ENCODE data around the gene CXCL12.

CXCL12 gene

DNA sequence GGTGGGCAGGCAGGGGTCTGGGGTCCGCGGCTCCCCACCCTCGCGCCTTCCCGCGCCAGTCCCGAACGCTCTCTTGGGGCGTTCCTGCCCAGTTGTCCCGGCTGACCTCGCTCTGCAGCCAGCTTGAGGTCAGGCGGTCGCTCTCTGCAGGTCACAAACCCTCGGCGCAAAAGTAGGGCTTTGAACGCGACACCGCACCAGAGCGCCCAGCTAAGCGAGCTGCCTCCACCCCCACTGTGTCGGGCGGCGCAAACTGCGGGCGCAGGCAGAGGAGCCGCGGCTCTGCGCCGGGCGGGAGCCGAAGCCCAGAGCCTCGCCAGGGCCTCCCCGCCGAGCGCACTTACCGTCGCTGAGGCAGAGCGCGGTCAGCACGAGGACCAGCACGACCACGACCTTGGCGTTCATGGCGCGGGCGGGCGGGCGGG is 284 bp downstream of the CXCL12 start:
- peak; percentile 55 for DNase-seq (ENCODE audit: low read depth)

DNA sequence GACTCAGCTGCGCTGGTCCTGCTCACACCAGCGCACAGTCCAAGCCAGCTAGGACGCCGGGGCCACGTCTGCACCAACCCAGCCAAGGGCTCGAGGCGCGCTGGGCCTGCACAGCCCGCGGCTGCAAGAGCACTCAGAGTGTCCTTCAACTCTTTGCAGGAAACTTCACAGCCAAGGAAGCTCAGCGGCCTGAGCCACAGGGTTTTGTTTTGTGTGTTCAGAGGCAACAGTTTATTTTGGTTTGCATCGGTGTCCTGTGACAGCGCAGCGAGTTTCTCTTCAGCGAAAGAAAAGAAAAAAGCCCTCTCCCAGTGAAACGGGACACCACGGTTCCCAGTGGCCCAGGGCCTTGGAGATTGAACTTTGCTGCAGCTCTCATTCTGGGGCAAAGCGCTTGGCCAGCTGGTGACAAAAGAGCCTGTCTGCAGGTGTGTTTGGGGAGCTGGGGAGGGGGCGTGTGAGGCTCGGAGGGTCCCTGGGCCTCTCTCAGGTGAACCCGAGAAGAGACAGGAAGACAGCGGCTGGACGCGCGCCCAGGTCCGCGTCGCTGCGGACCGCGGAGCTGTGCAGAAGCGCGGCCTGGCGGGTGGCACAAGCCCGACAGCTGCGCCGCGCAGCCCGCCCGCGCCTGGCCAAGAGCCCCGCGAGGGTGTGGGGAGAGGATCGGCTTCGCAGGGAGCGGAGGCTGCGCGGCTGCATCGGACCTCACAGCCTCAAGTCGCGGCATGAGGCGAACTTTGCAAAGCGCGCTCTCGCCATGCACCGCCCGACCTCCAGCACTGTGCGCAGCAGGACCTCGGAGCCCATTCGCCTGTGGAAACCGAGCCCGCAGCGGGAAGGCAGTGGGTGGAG is 922 bp downstream of the CXCL12 start:
- peak; percentile 59 for DNase-seq (ENCODE audit: low read depth)

DNA sequence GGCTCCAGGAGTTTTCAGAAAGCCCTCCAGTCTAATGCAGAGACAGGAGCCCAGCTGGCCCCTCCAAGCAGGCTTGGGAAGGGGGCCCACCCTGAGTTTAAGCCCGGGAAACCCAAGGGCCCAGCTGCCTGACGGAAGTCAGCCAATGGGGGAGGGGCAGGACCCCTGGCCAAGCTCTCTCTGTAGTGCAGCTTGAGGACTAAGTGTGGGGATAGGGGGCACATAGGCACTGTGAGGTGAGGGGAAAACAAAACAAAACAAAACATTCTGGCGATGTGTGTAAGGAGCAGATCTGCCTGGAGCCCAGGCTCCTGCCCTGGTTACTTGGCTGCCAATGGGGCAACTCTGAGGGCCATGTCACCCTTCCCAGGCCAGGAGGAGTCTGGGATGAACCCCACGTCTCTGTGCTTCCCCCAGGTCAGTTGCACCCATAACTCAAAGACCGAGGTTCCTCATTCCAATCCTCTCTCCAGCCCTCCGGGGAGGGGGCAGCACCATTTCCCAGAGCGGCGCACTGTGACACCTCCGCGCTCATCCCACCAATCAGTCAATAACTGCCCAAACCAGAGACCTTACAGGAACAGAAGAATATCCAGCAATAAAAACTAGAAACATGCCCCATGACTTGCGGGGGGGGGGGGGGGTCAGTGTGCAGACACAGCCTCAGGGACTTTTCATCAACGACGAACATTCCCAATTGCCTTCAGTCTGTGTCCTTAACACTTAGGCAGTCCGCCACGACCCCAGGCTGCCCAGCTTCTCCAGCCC is 1.7 kb downstream of the CXCL12 start:
- DNase-seq (ENCODE audit: low read depth): no peak

DNA sequence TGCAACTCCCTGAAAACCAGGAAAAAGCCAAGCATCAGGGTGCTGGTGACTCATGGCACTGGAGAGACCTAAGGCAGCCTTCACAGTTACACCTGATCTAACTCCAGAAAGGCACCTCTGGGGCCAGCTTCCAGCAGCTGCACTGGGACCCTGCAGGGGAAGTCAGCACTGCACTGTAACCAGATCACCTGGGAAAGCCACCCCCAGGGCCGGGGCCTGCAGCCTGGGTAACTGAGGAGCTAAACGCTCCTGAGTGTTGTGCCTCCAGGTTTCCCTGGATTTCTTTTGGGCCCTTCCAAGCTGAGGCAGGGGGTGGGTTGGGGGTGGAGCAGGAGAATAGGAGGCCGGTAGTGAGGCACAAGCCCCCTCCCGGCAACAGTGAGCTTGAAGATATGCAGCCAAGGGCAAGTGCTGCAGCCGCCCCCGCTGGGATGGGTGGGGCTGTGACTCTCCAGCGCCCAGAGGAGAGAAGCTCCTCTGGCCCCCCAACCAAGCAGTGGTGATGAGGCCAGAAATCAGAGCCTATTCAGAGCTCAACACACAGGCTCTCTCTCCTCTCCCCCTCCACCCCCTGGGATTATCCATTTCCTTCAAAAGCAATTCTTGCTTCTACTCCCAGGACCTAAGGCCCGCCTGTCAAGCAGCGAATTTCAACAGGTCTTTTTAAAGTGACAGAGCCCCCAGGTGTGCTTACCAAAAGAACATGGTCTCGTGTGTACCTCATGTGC is 2.6 kb downstream of the CXCL12 start:
- DNase-seq (ENCODE audit: low read depth): no peak

DNA sequence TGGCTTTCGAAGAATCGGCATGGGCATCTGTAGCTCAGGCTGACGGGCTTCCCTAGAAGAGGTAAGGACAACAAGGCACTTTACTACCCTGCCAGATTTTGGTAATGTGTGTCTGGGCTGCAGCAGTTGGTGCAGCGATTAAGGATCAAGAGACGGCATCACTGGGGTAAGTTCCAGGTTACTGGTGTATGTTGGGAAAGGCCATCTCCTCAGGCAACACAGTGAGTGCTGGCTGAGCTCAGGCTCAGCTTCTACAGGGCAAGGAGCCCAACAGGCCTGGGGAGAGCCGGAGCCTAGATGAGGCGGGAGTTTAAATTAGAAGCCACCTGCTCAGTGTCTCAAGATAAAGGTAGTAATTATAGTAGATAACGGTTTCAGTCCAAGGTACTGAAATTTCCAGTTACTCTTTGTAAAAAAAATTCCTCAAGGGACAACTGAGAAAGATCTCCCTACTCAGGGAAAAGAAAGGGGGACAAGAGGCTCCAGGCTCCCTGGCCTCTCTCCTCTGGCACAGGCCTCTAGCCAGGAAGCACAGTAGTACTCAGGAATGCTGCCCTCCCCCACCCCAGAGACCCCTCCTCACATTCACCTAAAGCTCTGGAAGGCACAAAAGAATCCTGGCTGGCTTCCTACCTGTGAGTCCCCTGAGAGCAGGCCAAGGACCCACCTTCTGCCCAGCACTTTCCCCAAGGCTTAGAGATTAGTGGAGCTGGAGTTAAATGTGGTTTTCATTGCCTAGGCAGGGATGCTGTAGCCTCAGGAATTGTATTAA is 3.9 kb downstream of the CXCL12 start:
- no peak for DNase-seq (ENCODE audit: low read depth)

DNA sequence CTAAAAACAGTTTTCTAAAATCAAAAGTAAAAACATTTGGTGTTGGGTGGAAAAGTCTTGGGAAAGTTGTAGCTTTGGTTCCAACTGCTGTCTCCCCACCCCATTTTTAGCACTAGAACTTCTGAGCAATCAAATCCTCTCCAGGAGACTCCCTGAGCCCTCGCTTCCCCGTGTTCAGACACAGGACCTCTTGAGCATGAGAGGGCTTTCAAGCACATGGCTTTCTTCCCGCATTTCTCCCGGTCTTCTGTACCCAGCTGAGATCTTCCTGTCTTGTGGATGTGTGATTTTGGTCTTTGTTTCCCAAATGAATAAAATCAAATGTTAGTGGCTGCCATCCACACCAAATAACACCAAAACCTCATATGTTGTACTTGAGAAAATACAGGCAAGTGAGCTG is 5.0 kb downstream of the CXCL12 start:
- DNase-seq (ENCODE audit: low read depth): no peak

DNA sequence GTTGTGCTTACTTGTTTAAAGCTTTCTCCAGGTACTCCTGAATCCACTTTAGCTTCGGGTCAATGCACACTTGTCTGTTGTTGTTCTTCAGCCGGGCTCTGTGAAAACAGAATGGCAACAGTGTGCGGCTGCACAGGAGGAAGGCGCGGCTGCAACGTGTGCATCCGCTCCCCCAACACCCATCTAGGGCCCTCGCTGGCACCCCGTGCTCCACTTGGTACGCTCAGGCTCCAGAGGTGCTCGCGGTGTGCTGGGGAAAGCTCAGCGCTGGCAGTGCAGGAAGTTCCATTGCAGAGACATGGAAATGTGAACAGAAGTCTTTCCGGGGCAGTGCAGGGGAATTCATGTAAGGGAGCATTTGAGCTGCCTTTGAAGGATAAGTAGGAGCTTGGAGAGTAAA is 6.3 kb downstream of the CXCL12 start:
- no peak for DNase-seq (ENCODE audit: low read depth)

DNA sequence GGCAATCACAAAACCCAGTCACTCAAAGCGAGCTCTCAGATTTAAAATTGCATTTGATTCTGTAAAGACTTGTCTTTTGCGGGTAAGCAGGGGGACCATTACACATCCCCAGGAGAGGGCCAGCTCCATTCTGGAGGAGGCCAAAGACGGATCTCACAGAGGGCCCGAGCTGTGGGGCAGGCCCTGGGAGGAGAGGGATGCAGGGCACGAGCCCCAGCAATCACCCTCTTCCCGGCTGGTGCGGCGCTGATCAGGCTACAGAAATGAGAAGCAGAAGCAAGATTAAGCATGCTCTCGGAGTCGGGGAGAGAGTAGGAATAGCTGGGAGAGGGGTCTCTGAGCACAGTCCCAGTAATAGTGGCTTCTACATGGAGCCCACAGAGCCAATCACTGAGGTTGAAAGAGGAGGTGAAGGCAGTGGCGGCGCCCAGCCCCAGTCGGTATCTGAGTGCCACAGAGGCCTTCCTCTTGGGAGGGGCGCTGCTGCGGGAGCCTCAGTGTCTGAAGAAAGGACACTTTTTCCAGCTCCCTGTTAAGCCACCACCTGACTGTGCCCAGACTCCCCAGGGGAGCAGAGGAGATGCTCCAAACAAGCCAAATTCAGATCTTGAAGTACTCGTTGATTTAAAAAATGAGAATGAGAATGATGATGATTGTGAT is 7.1 kb downstream of the CXCL12 start:
- DNase-seq (ENCODE audit: low read depth): no peak

DNA sequence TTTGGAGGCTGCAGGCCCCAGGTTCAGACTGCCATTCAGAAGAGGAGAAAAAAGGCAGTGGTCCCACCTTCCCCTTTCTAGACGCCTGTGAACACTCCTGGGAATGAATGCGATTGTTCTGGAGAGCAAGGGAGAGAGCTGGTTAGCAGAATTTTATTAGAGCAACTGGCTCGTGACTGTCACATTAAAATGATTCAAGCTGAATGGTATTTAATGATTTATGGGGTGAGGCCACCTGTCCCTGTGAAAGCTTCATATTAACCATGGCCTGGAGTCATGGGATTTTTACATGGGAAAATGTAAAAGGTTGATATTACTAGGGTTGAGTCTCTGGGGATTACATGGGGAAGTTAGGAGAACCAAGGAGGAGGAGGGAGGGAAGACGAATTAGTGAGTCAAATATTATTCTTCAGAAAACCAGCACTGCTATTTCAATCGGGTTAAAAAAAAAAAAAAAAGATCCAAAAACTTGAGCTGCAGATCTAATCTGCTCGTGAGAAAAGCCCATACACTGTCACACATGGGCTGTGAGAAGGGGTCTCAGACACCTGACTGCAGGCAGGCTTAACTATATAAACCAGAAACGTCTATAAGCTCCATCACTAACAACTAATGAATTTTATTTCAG is 8.3 kb downstream of the CXCL12 start:
- DNase-seq (ENCODE audit: low read depth): peak; percentile 60

DNA sequence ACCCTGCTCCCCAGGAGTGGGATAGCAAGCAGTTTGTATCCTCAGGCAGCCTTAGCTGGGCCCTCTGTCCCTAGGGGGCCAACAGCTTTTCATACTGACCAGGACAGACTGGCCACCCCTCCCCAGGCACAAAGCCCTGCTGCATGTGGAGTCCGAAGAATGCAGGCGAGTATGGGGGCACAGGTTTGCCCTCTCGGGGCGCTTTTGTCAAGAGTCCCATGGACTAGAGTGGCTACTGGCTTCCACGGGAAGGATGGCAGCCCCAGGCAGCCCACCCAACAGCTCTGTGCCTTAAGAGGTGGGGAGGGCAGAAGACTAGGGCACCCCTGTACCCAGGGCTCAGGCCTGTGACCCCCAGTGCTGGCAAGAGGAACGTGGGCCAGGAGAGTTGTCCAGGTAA is 10.7 kb downstream of the CXCL12 start:
- DNase-seq (ENCODE audit: low read depth): no peak

DNA sequence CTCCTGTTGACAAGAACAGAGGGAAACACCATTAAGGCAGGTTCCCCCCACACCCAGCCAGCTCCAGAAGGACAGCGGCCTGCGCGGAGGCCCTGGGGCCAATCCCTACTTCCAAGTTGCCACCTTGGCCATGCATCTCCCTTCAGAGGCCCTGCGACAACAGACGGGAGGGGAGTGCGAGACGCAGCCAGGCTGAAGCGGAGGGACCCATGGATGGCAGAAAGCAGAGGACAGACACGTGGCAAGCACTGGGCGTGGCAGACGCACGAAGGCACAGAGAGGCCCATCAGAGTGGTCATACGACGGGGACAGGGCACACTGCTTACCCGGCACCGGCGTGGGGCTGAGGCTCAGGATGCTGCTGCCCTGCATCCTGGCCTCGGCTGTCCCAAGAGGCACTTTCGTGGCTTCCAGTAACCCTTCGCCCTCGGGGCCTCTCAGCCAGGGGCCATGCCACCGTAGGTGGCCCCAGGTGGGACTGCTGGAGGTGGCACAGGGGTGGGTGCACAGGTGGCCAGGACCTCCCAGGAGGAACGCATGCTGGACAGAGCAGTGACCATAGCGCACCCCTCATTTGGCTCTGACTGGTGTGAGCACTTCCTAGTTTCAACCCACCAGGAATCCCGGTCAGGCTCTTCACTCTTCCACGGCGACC is 11.4 kb downstream of the CXCL12 start:
- DNase-seq (ENCODE audit: low read depth): no peak

DNA sequence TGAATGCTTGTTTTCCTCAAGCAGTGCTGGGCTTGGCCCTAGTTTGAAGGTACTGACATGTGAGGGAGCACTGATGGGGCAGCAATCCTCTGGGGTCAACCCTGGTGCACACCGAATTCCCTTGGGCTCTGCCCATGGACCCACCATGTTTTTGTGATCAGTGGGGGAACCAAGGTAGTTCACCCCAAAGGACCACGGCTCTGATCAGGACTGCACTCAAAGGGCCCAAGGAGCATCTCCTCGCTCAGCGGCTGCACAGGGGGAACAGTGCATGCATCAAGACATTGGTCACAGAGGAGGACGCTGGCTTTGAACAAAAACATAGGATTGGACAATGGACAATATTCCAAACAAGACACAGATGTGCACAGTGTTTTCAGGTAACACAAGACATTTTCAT is 12.7 kb downstream of the CXCL12 start:
- DNase-seq (ENCODE audit: low read depth): no peak

DNA sequence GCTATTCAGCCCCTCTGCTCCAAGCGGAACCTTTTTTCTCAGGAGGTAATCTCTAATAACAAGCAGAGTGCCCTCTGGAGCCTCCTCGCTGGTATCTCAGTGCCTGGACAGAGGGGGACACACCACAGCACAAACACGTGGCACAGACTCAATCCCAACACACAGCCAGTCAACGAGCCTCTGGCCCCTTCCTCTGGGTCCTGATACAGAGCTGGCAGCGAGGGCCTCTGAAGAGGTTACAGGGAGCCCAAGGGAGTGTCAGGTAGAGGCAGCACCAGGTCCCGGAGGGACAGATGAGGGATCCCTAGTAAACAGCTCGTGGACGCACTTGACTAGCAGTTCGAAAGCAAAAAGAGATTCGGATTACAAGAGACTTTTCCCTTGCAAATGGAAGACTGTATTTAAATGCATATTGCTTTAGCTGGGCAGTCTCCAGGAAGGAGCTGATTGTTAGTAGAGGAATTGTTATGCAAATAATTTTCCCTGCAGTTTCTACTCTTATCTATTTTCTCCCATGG is 14.1 kb downstream of the CXCL12 start:
- DNase-seq (ENCODE audit: low read depth): no peak

DNA sequence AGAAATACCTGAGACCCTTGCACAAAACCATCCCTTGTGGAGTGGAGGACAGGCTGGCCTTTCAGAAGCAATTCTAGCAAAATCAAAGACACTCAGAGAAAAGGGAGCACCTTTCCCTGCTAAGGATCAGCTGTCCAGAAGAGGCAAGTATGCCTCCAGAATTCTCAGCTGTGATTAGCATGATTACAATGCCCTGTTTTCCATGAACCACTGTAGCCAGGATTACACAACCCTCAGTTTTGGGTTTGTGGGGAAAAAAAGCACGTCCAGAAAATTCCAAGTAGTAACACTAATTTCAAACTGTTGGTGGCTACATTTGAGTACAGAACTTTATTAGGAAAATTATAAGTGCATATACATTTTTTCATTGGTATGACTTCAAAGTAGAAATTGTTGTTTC is 15.0 kb downstream of the CXCL12 start:
- DNase-seq (ENCODE audit: low read depth): peak; percentile 58

DNA sequence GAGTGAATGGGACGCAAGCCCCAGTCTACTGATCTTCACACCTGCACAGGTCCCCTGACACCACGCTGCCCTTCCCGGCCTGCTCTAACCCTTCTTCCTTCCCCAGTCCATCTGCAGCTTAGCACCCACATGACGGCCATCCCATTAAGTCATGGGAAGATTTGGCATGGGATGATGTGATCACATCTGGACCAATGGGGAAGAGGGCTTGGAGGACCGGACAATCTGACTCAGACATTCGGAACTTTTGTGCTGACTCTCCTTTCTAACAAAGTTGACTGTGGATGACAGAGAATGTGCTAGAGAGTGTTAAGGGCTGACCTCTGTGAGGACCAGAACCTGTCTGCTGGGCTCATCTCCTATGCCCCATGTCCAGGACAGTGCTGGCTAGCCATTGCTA is 15.6 kb downstream of the CXCL12 start:
- peak; percentile 67 for DNase-seq (ENCODE audit: low read depth)

DNA sequence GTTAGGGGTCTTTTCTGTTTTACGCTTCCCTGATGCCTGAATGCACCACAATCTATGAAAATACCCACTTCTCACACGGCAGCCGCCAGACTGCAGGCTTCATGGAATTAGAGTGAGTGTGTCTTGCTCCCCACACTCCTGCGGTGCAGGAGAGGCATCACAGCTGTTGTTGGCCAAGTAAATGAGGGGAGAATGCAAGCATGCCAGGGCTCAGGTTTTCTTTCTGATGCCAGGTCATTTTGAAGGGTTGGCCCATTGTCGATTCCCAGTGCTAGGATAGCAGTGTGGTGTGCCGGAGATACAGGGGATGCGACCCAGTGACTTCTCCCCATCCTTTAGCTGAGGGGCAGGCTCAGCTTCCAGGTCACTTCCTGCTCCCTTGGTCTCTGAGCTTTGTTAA is 16.3 kb downstream of the CXCL12 start:
- no peak for DNase-seq (ENCODE audit: low read depth)

DNA sequence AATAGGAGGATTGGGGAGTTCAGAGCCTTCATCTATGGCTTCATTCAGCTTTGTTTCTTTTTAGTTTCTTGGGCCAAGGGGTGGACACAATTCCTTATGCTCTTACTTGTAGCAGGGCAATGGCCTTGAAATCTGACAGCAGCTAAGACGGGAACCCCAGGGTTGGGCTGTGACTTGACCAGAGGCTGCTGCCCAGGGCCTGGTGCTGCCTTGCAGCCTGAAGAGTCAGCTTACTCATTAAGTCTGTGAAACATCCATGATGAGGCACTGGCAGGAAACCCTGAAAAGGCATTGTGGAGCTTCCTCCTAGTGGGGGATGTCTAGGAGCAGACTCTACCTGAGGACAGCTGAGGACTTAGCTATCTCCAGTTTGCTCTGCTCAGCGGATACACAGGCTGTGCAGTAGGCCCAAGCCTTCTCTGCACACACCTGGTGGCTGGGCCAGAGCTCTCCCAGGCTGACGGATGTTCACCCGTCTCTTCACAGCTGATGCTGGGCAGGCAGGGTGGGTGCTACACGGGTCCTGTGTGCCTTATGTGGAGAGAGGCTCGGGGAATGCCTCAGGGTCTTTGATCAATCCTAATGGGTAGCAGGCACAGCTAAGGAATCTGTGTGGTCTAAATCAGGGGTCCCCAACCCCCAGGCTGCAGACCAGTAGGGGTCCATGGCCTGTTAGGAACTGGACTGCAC is 17.8 kb downstream of the CXCL12 start:
- peak; percentile 43 for DNase-seq (ENCODE audit: low read depth)

DNA sequence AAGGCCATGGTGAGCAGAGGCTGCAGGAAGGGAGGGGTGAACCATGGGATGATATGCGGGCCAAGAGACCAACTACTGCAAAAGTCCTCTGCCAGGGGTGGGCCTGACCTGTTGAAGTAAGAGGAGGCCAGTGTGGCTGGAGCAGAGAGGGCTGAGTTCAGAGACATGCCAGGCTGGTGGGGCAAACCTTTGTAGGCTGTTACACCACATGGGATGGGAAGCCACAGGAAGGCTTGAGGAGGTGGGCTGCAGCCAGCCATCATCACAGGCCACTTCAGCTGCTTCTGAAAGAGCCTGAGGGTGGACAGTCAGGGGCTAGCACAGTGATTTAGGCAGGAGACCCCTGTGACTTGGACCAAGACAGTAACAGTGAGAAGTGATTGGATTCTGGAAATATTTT is 20.3 kb downstream of the CXCL12 start:
- no peak for DNase-seq (ENCODE audit: low read depth)

DNA sequence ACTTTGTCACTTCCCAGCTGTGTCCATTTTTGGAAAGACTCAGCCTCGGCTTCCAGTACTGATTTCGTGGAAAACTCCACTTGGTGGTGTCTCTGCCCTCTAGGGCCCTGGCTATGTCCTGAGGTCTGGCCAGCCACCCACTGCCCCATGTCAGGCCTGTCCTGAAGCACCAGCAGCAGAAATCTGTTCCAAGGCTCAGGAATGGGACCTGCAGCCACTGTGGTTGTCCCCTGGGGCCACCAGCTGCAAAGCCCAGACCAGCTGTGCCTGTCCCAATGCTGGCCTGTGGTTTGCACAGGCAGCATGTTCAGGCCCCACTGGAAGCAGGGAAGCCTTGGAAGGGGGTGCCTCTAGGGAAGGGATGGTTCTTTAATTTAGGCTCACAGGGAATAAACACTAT is 21.2 kb downstream of the CXCL12 start:
- no peak for DNase-seq (ENCODE audit: low read depth)
